ENCODE data around the gene C4orf51.

The C4orf51 gene

DNA sequence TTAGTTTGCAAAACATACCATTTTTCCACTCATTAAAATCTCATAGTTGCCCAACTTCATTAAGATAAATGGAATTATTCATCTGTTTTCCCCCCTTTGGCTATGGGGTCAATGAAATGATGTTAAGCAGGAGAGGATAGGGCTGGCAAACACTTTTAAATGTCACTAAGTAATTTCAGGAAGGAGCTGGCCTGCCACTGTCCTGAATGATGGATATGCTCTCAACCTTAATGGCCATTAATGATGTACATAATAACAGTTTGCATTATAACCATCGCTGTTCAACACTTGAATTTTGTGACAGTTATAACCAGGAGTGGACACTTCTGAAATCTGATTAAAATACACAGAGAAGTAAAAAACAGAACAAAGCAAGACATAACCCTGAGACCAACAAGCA is 77.2 kb downstream of the C4orf51 start:
- DNase-seq (ENCODE audit: low spot score) = no peak

DNA sequence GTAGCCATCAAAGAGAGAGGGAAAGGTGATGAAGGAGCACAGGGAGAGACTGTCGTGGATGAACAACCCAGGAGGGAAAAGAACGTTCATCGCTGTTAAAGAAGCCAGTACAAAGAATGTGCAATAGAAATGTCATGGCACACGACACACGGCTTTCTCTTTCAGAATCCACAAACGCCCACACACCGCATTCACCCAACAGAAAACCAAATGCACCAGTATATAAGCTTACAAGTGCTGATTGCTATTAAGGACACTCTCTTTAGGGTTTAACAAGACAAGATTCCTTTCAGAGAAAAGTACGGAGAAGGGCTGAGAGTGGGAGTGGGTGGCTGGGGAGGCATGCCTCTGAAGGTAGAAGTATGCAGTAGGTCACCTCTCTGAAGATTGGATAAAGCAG is 80.2 kb downstream of the C4orf51 start:
- DNase-seq (ENCODE audit: low spot score) = no peak

DNA sequence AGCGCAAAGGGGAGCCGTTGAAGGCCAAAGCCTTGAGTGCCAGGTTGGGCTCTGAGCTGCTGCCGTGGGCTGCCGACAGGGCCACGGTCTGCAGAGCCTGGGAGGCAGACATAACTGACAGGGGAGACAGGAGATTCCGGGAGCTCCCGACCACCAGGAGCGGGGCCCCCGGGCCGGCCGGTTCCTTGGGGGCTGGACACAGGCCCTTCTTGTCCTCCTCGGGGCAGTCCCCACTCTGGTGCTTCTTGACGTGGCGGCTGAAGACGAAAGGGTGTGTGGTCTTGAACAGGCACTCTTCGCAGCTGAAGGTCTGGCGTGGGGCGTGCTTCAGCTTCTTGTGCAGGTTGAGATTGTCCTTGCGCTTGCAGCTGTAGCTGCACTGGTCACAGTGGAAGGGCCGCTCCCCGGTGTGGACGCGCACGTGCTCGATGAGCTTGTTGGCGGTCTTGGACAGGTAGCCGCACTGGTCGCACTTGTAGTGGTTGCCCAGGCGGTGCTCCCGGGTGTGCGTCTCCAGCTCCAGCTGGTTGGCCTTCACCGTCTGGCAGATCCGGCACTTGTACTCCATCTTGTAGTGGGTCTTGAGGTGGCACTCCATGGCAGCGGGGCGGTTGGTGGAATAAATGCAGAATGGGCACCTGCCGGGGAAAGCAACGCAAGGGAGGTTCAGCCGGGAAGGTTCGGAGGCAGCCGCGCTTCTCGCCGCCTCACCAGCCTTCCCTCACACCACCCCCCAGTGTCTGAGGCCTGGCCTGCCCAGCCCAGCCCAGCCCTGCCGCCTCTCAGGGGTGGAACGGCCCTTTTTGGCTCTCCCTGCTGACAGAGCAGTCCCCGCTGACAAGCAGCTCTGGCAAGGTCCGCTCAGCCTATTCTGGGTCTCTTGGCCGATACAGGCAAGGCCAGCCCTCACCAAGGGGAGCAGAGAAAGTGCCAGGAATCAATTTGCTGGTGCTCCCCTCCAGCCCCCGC is 81.3 kb downstream of the C4orf51 start:
- no peak for DNase-seq (ENCODE audit: low spot score)

DNA sequence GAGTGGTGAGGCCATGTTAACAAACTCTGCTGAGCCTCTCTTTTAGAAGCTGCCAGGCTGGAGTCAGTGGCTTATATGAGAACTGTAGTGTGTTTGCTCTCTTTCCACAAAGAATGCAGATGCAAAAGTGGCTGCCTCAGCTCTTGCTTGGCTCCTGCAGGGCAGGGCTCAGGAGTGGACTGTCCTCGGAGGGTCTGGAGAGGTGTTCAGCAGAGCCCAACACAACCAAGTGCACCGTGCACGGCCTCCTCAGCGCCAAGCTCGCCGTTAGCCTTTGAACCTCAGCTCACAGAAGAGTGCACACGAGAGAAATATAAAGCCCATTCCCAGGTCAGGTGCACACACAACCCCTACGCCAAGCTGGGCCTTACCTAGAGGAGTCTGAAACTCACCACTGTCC is 82.8 kb downstream of the C4orf51 start:
- DNase-seq (ENCODE audit: low spot score) = no peak

DNA sequence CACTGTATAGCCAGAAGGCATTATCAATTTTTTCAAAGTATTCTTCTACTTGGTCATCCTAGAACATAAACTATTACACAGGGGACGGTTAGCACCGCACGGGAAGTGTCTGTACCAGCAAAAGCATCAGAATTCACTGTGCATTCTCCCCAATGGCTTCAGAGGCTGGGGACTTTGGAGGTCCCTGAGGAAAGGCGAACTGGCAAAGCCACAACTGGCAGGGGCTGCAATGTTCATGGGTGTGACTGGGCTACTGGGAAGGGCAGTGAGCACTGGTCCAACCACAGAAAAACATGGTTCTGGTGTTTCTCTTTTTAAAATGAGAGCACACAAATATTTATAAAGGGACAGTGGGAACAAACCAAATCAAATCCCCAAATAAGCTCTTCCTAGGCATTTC is 83.5 kb downstream of the C4orf51 start:
- no peak for DNase-seq (ENCODE audit: low spot score)

DNA sequence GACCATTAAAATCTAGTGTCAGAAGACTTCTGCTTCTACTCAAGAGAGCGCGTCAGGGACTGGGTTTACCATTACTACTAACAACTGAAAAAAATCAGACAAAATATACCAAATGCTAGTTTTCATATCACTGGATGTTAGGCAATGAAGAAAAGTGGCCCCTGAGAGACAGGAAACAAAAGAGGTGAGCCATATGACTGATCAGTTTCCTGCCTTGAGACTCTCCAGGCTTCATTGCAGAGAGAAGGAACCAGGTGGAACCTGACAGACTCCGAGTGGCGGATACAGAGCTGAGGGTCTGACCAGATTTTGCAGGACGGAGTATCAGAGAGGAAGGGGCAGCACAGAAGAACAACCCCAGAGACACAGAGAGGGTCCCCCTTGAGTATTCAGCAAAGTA is 86.3 kb downstream of the C4orf51 start:
- no peak for DNase-seq (ENCODE audit: low spot score)

DNA sequence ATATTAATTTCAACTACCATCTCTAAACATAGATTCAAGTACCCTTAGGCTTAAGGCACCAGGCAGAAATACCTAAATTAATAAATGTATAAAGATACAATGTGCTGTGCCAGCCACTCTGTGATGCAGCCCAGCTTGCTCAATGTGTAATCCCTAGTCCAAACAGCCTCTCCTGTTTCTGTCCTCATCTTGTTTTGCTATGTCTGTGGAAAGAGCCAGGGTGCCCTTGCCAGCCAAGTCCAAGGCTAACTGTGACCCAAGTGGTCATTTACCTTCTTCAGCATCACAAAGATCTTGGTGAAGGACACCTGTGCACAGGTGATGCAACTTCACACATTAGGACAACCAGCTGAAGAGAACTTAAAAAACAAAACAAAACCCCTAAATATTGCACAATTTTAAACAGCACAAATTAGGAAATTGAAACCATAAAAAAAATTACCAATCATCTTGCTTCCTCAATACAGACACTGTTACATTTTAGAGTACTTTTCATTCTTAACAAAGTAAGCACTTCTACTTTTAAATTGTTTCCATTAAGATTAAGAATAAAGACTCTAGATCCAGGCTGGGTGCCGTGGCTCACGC is 89.6 kb downstream of the C4orf51 start:
- DNase-seq (ENCODE audit: low spot score) = no peak

DNA sequence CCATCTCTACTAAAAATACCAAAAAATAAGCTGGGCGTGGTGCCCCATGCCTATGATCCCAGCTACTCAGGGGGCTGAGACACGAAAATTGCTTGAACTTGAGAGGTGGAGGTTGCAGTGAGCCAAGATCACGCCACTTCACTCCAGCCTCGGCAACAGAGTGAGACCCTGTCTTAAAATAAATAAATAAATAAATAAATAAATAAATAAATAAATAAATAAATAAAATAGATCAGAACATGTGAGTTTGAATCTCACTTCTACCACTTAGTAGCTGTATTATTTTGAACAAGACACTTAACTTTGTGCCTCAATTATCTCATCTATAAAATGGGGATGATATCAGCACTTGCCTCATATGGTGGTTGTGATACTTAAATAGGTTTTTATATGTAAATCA is 90.2 kb downstream of the C4orf51 start:
- no peak for DNase-seq (ENCODE audit: low spot score)

DNA sequence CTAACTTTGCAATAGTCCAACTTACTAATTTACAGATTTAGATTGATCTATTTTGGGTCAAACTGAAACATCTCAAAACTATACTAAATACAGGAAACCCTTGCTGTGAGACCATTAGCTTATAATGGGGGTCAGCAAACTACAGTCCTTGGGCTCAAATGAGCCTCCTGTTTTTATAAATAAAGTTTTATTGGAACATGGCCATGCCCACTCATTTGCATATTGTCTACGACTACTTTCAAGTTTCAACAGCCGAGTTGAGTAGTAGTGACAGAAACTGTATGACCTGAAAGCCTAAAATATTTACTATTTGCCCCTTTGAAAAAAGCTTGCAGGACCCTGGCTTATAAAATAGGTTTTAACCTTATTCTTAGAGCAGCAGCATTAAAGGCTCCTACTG is 92.4 kb downstream of the C4orf51 start:
- no peak for DNase-seq (ENCODE audit: low spot score)

DNA sequence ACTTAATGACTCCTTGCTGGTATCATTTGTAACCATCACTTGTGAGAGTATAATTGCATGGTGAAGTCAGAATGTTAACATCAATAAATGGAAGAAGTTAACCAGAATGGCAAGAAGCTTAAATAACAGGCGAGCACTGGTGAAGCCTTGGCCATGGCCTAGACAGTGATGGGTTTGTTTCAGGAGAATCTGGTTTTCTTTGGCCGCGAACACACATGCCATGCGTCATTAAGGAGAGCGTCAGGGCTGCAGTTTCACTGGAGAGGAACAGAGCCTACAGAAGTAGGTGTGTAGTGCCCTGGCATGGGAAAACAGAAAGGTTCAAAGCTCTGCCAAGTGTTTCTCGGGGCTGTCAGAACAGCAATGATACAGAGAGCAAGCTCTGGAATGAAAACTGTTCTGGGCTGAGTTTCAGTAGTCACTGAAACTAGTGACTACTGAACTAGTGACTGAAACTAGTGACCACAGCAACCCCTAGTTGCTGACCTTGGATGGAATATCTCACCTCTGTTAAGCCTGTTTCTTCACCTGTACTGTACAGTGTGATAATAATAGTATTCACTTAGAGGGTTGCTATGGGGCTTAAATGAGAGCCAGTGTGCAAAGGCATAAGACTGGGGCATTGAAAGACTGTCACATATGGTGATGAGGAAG is 93.8 kb downstream of the C4orf51 start:
- DNase-seq (ENCODE audit: low spot score) = no peak

DNA sequence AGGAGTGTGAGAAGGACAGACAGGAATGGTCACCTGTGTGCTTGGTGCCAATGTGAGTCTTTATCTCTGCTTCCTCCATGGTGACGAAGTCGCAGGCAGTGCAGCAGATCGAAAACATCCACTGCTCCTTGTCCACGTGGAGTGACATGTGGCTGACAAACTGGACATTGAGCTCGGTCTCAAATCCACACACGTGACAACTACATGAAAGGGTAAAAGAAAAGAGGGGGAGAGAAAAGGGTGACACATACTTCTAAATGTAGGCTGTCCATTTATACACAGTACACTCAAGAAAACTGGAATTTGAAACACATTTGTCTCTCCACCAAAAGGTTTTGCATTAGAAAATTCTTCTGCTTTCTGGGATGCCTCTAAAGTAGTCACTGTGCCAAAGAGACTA is 94.5 kb downstream of the C4orf51 start:
- no peak for DNase-seq (ENCODE audit: low spot score)

DNA sequence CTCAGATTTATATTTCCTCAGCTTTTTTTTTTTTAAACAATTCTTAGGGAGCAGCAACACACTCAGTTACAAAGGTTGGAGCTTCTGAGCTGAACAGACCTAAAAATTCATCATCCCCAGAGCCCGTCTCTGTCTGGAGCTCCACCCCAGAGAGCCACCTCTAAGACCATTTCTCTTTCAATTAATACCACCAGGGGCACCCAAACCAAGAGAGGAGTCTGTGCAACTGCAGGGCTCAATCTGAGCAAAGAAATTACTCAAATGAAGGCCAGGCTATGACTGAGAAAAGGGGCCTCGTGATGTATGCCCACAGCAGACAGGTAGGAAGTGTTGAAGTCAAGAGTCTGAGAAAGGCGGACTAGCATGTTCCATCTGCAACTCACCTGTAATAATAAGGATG is 95.5 kb downstream of the C4orf51 start:
- DNase-seq (ENCODE audit: low spot score) = no peak

DNA sequence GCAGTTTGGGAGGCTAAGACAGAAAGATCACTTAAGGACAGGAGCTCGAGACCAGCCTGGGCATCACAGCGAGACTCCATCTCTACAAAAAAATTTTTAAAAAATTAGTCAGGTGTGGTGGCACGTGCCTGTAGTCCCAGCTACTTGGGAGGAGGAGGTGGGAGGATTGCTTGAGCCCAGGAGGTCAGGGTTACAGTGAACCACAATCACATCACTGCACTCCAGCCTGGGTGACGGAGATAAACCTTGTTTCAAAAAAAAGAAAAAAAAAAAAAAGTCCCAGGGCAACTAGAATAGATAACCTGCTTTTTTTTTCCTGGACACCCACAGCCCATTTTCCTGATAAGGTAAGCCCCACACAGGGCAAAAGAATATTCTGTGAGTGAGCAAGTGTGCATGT is 96.3 kb downstream of the C4orf51 start:
- no peak for DNase-seq (ENCODE audit: low spot score)

DNA sequence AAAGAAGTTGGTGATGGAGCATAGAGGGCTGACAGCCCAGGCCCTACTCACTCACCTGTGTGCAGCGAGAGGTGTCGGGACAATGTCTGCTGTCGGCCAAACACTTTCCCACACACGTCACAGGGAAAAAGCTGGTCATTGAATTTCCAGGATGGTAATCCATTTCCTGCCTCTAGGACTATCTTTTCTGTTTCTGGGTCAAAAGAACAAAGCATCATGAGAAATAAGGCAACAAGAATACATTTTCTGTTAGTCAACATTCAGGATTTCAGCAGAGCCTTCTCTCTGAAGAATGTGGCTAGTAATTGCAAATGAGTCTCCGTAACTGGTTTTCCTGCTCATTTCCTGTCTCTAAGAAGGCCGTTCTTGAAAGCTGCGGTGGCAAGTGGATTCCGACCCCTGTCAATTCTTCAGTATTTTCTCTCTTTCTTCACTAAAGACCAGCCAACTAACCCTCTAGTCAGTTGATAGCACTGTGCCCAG is 99.4 kb downstream of the C4orf51 start:
- DNase-seq (ENCODE audit: low spot score) = no peak

DNA sequence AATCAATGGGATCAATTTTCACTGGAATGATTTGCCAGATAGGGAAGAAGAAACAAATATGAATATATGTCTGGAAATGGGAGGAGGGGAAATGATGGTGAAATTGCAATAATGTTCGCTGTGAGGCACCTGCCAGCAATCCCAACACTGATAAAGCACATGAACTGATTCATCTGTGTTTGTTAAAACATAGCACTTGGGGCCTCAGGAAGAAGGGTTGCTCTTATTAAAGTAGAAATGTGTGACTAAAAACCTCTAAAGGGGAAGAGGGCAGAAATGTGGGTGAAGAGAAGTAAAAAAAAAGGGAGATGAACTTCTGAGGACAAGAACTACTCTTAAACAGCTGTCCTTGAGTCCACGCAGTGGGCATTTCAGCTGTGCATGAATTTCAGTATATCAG is 101.4 kb downstream of the C4orf51 start:
- DNase-seq (ENCODE audit: low spot score) = no peak
